Suprapubic skin (tissue), 4 donors: ENCODE results near the gene METTL4. TPM values are rescaled to one million over a fixed set of nuclear protein-coding genes. Genes with fewer than 3 reads are reported as not detected.

Experiments used
- DNase-seq, 2 donors: peaks; one replicate each; pipeline ENCODE4 v3.0.0-alpha.2; 2019; ENCODE audit warnings: low spot score in 2 of 2
- H3K27ac ChIP-seq: fragments of 200-600 bp; sonication (generic); one replicate; pipeline ENCODE4 v1.5.1; 2019
- H3K27me3 ChIP-seq: fragments of 200-600 bp; sonication (generic); one replicate; pipeline ENCODE4 v1.5.1; 2019
- H3K36me3 ChIP-seq: fragments of 200-600 bp; sonication (generic); one replicate; pipeline ENCODE4 v1.5.1; 2019
- H3K4me1 ChIP-seq: fragments of 200-600 bp; sonication (generic); one replicate; pipeline ENCODE4 v1.5.1; 2019
- H3K4me3 ChIP-seq: fragments of 200-600 bp; sonication (generic); one replicate; pipeline ENCODE4 v1.5.1; 2019; ENCODE audit warnings: mild to moderate bottlenecking
- H3K9me3 ChIP-seq: fragments of 200-600 bp; sonication (generic); one replicate; pipeline ENCODE4 v1.5.1; 2019
- EP300 ChIP-seq: sonication (generic); formaldehyde crosslinking; IDR thresholded peaks from one replicate; pipeline ENCODE4 v1.6.1; 2017; ENCODE audit warnings: antibody characterized with exemption
- POLR2A ChIP-seq, 2 donors: fragments of 450-650 bp; IDR thresholded peaks; one replicate each; pipeline ENCODE4 v1.6.1; 2017; ENCODE audit warnings: antibody characterized with exemption in 2 of 2, mild to moderate bottlenecking in 2 of 2, moderate library complexity in 2 of 2
- POLR2AphosphoS5 ChIP-seq, 3 donors: sonication (generic); formaldehyde crosslinking; IDR thresholded peaks; one replicate each; pipeline ENCODE4 v1.6.1; 2017; ENCODE audit warnings: antibody characterized with exemption in 3 of 3
- WGBS: methylation state at CpG from one replicate; pipeline ENCODE4 v1.1.5; 2018; 5-methylcytosine and 5-hydroxymethylcytosine counted together
- total RNA-seq, 4 donors: library from RNA; depleted of rRNA; stranded (reverse); fragments of >200 nt; gene quantifications; one replicate each; pipeline ENCODE4 v1.1.0, GENCODE V29; 2016
- TF ChIP-seq, protein P1 (sequence below), 2 donors: fragments of 200-600 bp in 1 of 2; fragments of 450-650 bp in 1 of 2; sonication (generic) in 1 of 2; IDR thresholded peaks; one replicate each; pipeline ENCODE4 v1.5.1; 2016 to 2019; ENCODE audit warnings: antibody characterized with exemption in 2 of 2, mild to moderate bottlenecking in 1 of 2, moderate library complexity in 1 of 2

METTL4 gene
- total RNA-seq, 4 donors from 2014 or later: 3.3 to 10.5 (median 4.9) TPM

GRCh38 chr18:2609604-2610003 lies 38.3 kb upstream of the METTL4 start:
- Histone ChIP-seq H3K36me3 (no peaks in the 10 kb centered on the region), H3K4me3 (no peak overlapping the region), H3K4me1 (no peaks in the 10 kb centered on the region), H3K27ac (no peak overlapping the region), H3K27me3 (no peaks in the 10 kb centered on the region), H3K9me3 (no peaks in the 10 kb centered on the region)
- DNase-seq: no peak
- 100% methylated on average over 2 of the region's 2 CpGs for WGBS
- TF ChIP-seq POLR2A (IDR thresholded peaks at IDR 0.05) (no peak), POLR2AphosphoS5 (IDR thresholded peaks at IDR 0.05) (no peak), EP300 (no peak)
- TF ChIP-seq, protein P1, sequence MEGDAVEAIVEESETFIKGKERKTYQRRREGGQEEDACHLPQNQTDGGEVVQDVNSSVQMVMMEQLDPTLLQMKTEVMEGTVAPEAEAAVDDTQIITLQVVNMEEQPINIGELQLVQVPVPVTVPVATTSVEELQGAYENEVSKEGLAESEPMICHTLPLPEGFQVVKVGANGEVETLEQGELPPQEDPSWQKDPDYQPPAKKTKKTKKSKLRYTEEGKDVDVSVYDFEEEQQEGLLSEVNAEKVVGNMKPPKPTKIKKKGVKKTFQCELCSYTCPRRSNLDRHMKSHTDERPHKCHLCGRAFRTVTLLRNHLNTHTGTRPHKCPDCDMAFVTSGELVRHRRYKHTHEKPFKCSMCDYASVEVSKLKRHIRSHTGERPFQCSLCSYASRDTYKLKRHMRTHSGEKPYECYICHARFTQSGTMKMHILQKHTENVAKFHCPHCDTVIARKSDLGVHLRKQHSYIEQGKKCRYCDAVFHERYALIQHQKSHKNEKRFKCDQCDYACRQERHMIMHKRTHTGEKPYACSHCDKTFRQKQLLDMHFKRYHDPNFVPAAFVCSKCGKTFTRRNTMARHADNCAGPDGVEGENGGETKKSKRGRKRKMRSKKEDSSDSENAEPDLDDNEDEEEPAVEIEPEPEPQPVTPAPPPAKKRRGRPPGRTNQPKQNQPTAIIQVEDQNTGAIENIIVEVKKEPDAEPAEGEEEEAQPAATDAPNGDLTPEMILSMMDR (IDR thresholded peaks at IDR 0.05): no peak

DNA sequence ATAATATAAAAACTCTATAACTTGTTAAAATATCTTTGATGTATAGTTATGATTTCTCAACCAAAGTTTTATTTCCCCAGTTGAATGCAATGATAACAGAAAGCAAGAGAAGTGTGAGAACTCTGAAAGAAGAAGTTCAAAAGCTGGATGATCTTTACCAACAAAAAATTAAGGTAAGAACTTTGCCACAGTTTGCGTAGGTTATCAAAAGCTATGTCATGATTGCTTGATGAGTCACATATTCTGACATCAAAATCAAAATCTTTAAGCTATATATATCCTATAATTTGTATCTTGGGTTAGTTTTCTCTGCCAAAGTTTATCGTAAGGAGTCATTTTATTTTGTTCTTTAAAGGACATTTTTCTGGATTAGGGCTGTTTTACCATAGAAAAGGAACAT lies 35.0 kb upstream of the METTL4 start:
- Histone ChIP-seq H3K27me3 (no peaks in the 10 kb centered on the region), H3K9me3 (no peaks in the 10 kb centered on the region), H3K27ac (no peak overlapping the region), H3K4me1 (no peaks in the 10 kb centered on the region), H3K4me3 (no peak overlapping the region), H3K36me3 (no peaks in the 10 kb centered on the region)
- TF ChIP-seq EP300: no peak
- no peak for TF ChIP-seq POLR2A (IDR thresholded peaks at IDR 0.05)
- TF ChIP-seq, protein P1 (IDR thresholded peaks at IDR 0.05): no peak
- no peak for TF ChIP-seq POLR2AphosphoS5 (IDR thresholded peaks at IDR 0.05)
- WGBS: 68% methylated on average over 2 of the region's 2 CpGs
- DNase-seq: no peak

GRCh38 chr18:2602844-2603243 lies 31.5 kb upstream of the METTL4 start:
- no peak for TF ChIP-seq EP300
- TF ChIP-seq, protein P1 (IDR thresholded peaks at IDR 0.05): no peak
- TF ChIP-seq POLR2AphosphoS5 (IDR thresholded peaks at IDR 0.05): no peak
- no peak for TF ChIP-seq POLR2A (IDR thresholded peaks at IDR 0.05)
- Histone ChIP-seq H3K4me3 (no peak overlapping the region), H3K27ac (no peak overlapping the region), H3K4me1 (no peaks in the 10 kb centered on the region), H3K36me3 (no peaks in the 10 kb centered on the region), H3K27me3 (no peaks in the 10 kb centered on the region), H3K9me3 (no peaks in the 10 kb centered on the region)
- no peak for DNase-seq

GRCh38 chr18:2597639-2598038 lies 26.3 kb upstream of the METTL4 start:
- Histone ChIP-seq H3K4me1 (no peaks in the 10 kb centered on the region), H3K4me3 (no peak overlapping the region), H3K9me3 (no peaks in the 10 kb centered on the region), H3K36me3 (no peaks in the 10 kb centered on the region), H3K27me3 (no peaks in the 10 kb centered on the region), H3K27ac (no peak overlapping the region)
- 86% methylated on average over 5 of the region's 5 CpGs for WGBS
- DNase-seq: no peak
- TF ChIP-seq, protein P1 (IDR thresholded peaks at IDR 0.05): no peak
- TF ChIP-seq POLR2AphosphoS5 (IDR thresholded peaks at IDR 0.05) (no peak), POLR2A (IDR thresholded peaks at IDR 0.05) (no peak), EP300 (no peak)

DNA sequence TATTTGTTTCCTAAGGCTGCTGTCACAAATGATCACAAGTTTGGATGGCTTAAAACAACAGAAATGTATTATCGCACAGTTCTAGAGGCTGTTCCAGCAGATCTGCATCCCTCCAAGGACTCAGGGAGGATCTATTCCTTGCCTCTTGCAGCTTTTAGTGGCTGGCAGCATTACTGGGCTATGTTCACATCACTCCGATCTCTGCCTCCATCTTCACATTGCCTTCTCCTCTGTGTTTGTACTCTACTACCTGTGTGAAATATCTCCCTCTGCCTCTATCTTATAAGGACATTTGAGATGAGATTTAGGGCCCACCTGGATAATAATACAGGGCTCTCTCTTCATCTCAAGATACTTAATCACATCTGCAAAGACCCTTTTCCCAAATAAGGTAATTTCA lies 19.0 kb upstream of the METTL4 start:
- DNase-seq: no peak
- Histone ChIP-seq H3K27me3 (no peaks in the 10 kb centered on the region), H3K36me3 (no peaks in the 10 kb centered on the region), H3K4me3 (no peak overlapping the region), H3K9me3 (no peaks in the 10 kb centered on the region), H3K4me1 (peaks cover 8% of the 10 kb centered on the region), H3K27ac (no peak overlapping the region)
- 87% methylated on average over 2 of the region's 2 CpGs for WGBS
- no peak for TF ChIP-seq EP300
- TF ChIP-seq POLR2A (IDR thresholded peaks at IDR 0.05): no peak
- TF ChIP-seq, protein P1 (IDR thresholded peaks at IDR 0.05): no peak
- TF ChIP-seq POLR2AphosphoS5 (IDR thresholded peaks at IDR 0.05): no peak
